Naive thymus-derived CD4-positive, alpha-beta T cell (primary cell): ENCODE data around the gene LRGUK. TPM values are rescaled to one million over a fixed set of nuclear protein-coding genes. Genes with fewer than 3 reads are reported as not detected.
"Not testable (repeated sequence)": the region's sequence is repeated elsewhere in the genome, so short reads cannot be mapped to it uniquely, and the experiment has no call there.

ENCODE experiments used
- ATAC-seq: fragments of 150-1000 bp; cut with Tn5 transposase; 2 replicates; pipeline ENCODE4 v1.10.0; 2021; ENCODE audit warnings: mild to moderate bottlenecking, moderate library complexity
- CTCF ChIA-PET: fragments of 350-600 bp; sonication (Branson Sonifier 250); formaldehyde crosslinking; loops from one replicate; lab custom pipeline; 2021; ENCODE audit warnings: antibody characterized with exemption; lab: Charles Lee
- POLR2A ChIA-PET: fragments of 350-600 bp; sonication (Branson Sonifier 250); formaldehyde crosslinking; loops from one replicate; lab custom pipeline; 2021; ENCODE audit warnings: antibody characterized with exemption, inconsistent platforms; lab: Charles Lee
- DNase-seq, 9 donors: peaks; one replicate each; pipeline versions ENCODE4 v3.0.0 to v3.0.0-alpha.2; 2020 to 2022; ENCODE audit warnings: mixed read lengths in 1 of 9
- H3K27ac ChIP-seq: one replicate; pipeline ENCODE4 v1.7.0; 2013; ENCODE audit warnings: mild to moderate bottlenecking, low read depth, low read length, moderate library complexity
- H3K27me3 ChIP-seq, 2 donors: one replicate each; pipeline ENCODE4 v1.7.0; 2013; ENCODE audit warnings: low read length in 2 of 2, mild to moderate bottlenecking in 2 of 2, moderate library complexity in 2 of 2; ENCODE audit not compliant: control insufficient read depth in 2 of 2, insufficient read depth in 2 of 2
- H3K36me3 ChIP-seq, 3 experiments: 1 replicate in 2 of 3; 2 replicates in 1 of 3; pipeline ENCODE4 v1.7.0; 2013; ENCODE audit warnings: low read length in 3 of 3, mild to moderate bottlenecking in 3 of 3, moderate library complexity in 1 of 3; ENCODE audit not compliant: insufficient read depth in 3 of 3, control insufficient read depth in 2 of 3
- H3K4me1 ChIP-seq, 2 donors: one replicate each; pipeline ENCODE4 v1.7.0; 2013; ENCODE audit warnings: low read length in 2 of 2, mild to moderate bottlenecking in 2 of 2, moderate library complexity in 1 of 2; ENCODE audit not compliant: control insufficient read depth in 2 of 2, insufficient read depth in 2 of 2
- H3K4me3 ChIP-seq: 2 replicates; pipeline ENCODE4 v1.7.0; 2013; ENCODE audit warnings: mild to moderate bottlenecking, low read length
- H3K9me3 ChIP-seq, 3 experiments: 1 replicate in 2 of 3; 2 replicates in 1 of 3; pipeline ENCODE4 v1.7.0; 2013; ENCODE audit warnings: low read length in 3 of 3; ENCODE audit not compliant: control insufficient read depth in 2 of 3
- H3K27ac Mint-ChIP-seq, 9 donors: one replicate each; pipeline ENCODE4 v1.8.0; 2020 to 2022; ENCODE audit warnings: mixed read lengths in 9 of 9, mild to moderate bottlenecking in 8 of 9, moderate library complexity in 5 of 9, inconsistent platforms in 2 of 9
- H3K27me3 Mint-ChIP-seq, 5 donors: one replicate each; pipeline ENCODE4 v1.8.0; 2021 to 2022; ENCODE audit warnings: mixed read lengths in 5 of 5, mild to moderate bottlenecking in 1 of 5
- H3K36me3 Mint-ChIP-seq, 5 donors: one replicate each; pipeline ENCODE4 v1.8.0; 2020 to 2022; ENCODE audit warnings: mixed read lengths in 5 of 5, mild to moderate bottlenecking in 3 of 5, inconsistent platforms in 1 of 5
- H3K4me1 Mint-ChIP-seq, 7 donors: one replicate each; pipeline ENCODE4 v1.8.0; 2020 to 2022; ENCODE audit warnings: mixed read lengths in 7 of 7, mild to moderate bottlenecking in 3 of 7, inconsistent platforms in 1 of 7
- H3K4me3 Mint-ChIP-seq, 10 donors: one replicate each; pipeline ENCODE4 v1.8.0; 2020 to 2022; ENCODE audit warnings: mild to moderate bottlenecking in 10 of 10, mixed read lengths in 10 of 10, moderate library complexity in 6 of 10, inconsistent platforms in 2 of 10
- H3K9me3 Mint-ChIP-seq, 11 donors: one replicate each; pipeline ENCODE4 v1.8.0; 2020 to 2022; ENCODE audit warnings: mixed read lengths in 11 of 11, mild to moderate bottlenecking in 4 of 11, inconsistent platforms in 1 of 11, moderate library complexity in 1 of 11
- intact Hi-C, 2 donors: fragments of 100-400 bp; cut with micrococcal nuclease; formaldehyde crosslinking; loops; one replicate each; pipeline ENCODE4 v1.15.1; 2023
- polyA plus RNA-seq, 2 donors: library from polyadenylated mRNA; unstranded; fragments of 300-500 nt; fragmentation: Illumina TruSeq; gene quantifications; one replicate each; pipeline ENCODE4 v1.2.3, GENCODE V29; 2021
- total RNA-seq, 6 experiments: library from RNA in 5 of 6; stranded (reverse) in 5 of 6; gene quantifications; 1 replicate in 5 of 6; 2 replicates in 1 of 6; pipeline ENCODE4 v1.2.3 and lab custom pipeline; 2021 to 2026

The LRGUK gene
- total and polyA plus RNA-seq, 7 experiments from 2014 or later: 0.22 to 1.0 (median 0.39) TPM; not detected in 1

DNA sequence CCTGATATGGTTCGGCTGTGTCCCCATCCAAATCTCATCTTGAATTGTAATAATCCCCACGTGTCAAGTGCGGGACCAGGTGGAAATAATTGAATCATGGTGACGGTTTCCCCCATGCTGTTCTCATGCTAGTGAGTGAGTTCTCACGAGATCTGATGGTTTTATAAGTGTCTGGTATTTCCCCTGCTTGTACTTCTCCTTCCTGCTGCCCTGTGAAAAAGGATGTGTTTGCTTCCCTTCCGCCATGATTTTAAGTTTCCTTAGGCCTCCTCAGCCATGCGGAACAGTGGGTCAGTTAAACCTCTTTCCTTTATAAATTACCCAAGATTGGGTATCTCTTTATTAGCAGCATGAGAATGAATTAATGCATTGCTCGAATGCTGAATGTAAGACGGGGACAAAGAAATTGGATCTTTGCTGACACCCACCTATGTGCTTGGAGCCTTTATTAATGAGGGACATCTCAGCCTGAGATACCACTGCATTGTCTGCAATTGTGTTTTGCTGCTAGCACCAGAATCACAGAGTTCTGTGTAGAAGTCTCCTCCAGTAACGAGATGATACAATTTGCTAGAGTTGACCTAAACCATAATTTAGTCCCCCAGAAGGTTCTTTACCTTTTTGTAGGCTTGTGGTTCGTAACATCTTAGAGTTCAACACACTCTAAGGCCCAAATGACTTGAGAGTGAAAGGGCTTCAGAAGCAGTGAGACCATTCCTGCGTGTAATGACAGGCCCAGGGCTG is 160.9 kb downstream of the LRGUK start:
- ChIA-PET POLR2A (no interaction called here), CTCF (no interaction called here)
- DNase-seq (no peak), ATAC-seq (no peak)
- peaks cover 0 to 3% (median 0%) of the 10 kb centered on the region in 7 donors for H3K4me1 Mint-ChIP-seq
- Histone ChIP-seq H3K9me3 (no peaks in the 10 kb centered on the region), H3K27me3 (no peaks in the 10 kb centered on the region), H3K4me3 (no peak overlapping the region), H3K27ac (no peak overlapping the region), H3K4me1 (no peaks in the 10 kb centered on the region), H3K36me3 (peaks cover 0 to 5% (median 0%) of the 10 kb centered on the region in 3 experiments)
- H3K4me3 Mint-ChIP-seq: no peak overlapping the region
- H3K36me3 Mint-ChIP-seq: peaks cover 0 to 5% (median 2%) of the 10 kb centered on the region in 5 donors
- intact Hi-C loops: no loop called here
- no peaks in the 10 kb centered on the region for H3K9me3 Mint-ChIP-seq
- no peak overlapping the region for H3K27ac Mint-ChIP-seq
- H3K27me3 Mint-ChIP-seq: peaks cover 2 to 10% (median 8%) of the 10 kb centered on the region in 5 donors

DNA sequence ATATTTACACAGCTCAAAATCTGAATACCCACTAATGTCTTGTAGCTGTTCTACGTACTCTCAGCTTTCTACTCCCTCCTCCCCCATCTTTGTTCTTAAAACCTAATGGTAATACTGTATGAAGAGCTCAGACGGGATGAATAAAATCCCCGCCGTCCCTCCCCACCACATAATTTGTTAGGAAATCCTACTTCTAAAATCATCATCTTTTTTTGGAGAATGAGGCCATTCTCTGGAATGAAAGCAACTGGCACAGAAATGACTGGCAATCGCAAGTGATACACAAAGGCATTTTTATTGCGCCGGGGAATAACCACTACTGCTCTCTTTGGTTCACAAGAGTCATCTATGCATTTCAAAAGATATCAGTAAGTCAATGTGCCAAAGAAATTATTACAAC is 162.3 kb downstream of the LRGUK start:
- Histone ChIP-seq H3K4me3 (no peak overlapping the region), H3K9me3 (no peaks in the 10 kb centered on the region), H3K4me1 (no peaks in the 10 kb centered on the region), H3K27ac (no peak overlapping the region), H3K36me3 (peaks cover 0 to 10% (median 0%) of the 10 kb centered on the region in 3 experiments), H3K27me3 (no peaks in the 10 kb centered on the region)
- peaks cover 2 to 12% (median 6%) of the 10 kb centered on the region in 5 donors for H3K36me3 Mint-ChIP-seq
- POLR2A ChIA-PET: no interaction called here
- no peak overlapping the region for H3K27ac Mint-ChIP-seq
- H3K9me3 Mint-ChIP-seq: no peaks in the 10 kb centered on the region
- DNase-seq (no peak), ATAC-seq (no peak)
- H3K27me3 Mint-ChIP-seq: no peaks in the 10 kb centered on the region
- H3K4me1 Mint-ChIP-seq: peaks cover 0 to 3% (median 0%) of the 10 kb centered on the region in 7 donors
- intact Hi-C loops: no loop called here
- CTCF ChIA-PET: no interaction called here
- no peak overlapping the region for H3K4me3 Mint-ChIP-seq

DNA sequence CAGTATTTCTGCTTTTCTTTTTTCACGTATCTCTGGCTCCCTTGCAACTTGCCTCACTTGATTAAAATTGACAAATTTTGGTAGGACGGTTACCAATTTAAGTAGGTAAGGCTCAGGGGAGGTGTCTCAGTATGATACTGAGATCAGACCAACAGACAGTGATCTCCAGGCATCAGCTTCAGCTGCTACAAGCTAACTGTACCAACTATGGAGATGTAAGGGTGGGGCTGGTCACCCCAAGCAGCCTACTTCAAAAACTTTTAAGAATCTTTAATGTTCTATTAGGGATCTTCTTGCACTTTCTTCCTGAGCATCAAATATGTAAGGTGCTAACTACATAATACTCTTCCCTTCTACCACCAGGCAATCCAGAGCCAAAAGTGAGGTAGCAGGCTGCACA is 162.7 kb downstream of the LRGUK start:
- Mint-ChIP-seq H3K4me1 (peaks cover 0 to 3% (median 0%) of the 10 kb centered on the region in 7 donors), H3K27ac (no peak overlapping the region), H3K9me3 (no peaks in the 10 kb centered on the region), H3K4me3 (no peak overlapping the region), H3K36me3 (peaks cover 4 to 16% (median 10%) of the 10 kb centered on the region in 5 donors), H3K27me3 (no peaks in the 10 kb centered on the region)
- intact Hi-C loops: no loop called here
- Histone ChIP-seq H3K4me3 (no peak overlapping the region), H3K9me3 (no peaks in the 10 kb centered on the region), H3K27ac (no peak overlapping the region), H3K4me1 (no peaks in the 10 kb centered on the region), H3K27me3 (no peaks in the 10 kb centered on the region), H3K36me3 (peaks cover 0 to 14% (median 0%) of the 10 kb centered on the region in 3 experiments)
- POLR2A ChIA-PET: no interaction called here
- DNase-seq (no peak), ATAC-seq (no peak)
- CTCF ChIA-PET: no interaction called here

DNA sequence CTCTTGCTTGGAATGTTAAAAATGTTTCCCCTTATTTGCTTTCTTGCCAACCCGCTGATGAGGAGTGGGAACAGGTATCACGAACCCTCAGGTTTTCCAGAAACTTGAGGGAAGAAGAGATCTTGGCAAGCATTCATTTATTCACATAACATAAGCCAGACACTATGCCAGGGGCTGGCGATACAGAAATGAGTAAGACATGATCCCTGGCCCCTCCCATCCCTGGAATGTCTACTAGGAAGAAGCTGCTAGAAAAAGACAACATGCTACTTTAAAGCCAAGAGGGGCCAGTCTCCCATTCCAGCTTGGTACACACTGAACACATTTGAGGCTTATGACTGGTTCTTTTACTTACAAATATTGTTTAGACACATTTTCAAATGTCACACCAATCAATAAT is 163.1 kb downstream of the LRGUK start:
- POLR2A ChIA-PET: no interaction called here
- intact Hi-C loops: no loop called here
- Histone ChIP-seq H3K27me3 (no peaks in the 10 kb centered on the region), H3K4me3 (no peak overlapping the region), H3K27ac (no peak overlapping the region), H3K4me1 (no peaks in the 10 kb centered on the region), H3K36me3 (peaks cover 0 to 18% (median 0%) of the 10 kb centered on the region in 3 experiments), H3K9me3 (no peaks in the 10 kb centered on the region)
- ATAC-seq (no peak), DNase-seq (no peak)
- Mint-ChIP-seq H3K4me1 (peaks cover 0 to 3% (median 0%) of the 10 kb centered on the region in 7 donors), H3K27me3 (no peaks in the 10 kb centered on the region), H3K27ac (no peak overlapping the region), H3K9me3 (no peaks in the 10 kb centered on the region), H3K36me3 (peaks cover 7 to 21% (median 14%) of the 10 kb centered on the region in 5 donors), H3K4me3 (no peak overlapping the region)
- CTCF ChIA-PET: no interaction called here

DNA sequence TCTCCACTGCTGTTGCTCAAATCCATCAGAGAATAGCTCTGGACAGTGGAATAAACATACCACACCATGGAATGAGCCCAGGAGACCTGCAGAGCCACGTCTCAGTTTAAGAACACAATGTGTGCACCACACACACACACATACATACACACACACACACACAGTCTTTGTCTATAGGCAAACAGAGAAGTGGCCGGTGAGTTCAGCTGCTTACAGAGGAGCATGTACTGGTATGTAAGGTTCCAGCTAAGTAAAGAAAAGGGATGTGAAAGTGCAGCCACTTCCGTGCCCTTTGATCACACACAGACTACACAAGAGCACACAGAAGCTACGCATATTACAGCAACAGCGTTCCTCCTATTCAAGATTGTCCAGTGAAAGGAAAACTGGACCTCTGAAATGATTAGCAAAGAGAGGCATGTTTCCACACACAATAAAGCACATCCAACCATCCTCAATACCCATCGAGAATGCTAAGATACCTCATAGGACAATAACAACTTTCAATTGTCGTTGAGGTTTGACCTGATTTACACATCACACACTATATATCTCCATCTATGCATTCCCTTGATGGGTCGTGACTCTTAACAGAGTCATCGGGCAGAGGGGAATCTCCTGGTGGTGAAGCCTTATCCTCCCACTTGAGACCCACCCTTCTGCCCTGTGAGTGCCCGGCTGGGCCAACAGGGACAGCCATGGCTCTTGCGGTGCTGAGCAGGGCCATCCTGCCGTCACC is 166.0 kb downstream of the LRGUK start:
- H3K36me3 Mint-ChIP-seq: peaks cover 9 to 39% (median 25%) of the 10 kb centered on the region in 5 donors
- no peaks in the 10 kb centered on the region for H3K9me3 Mint-ChIP-seq
- peaks cover 0 to 2% (median 0%) of the 10 kb centered on the region in 7 donors for H3K4me1 Mint-ChIP-seq
- DNase-seq (no peak), ATAC-seq (peak; percentile 93)
- H3K4me1 ChIP-seq: no peaks in the 10 kb centered on the region
- no peaks in the 10 kb centered on the region for H3K27me3 ChIP-seq
- no peaks in the 10 kb centered on the region for H3K27me3 Mint-ChIP-seq
- no peaks in the 10 kb centered on the region for H3K9me3 ChIP-seq
- intact Hi-C loops: no loop called here
- H3K27ac Mint-ChIP-seq: no peak overlapping the region
- ChIA-PET POLR2A (interaction anchor here (0.7 kb wide), 1 partner anchor 166 kb away, joined by 3 read pairs; no protein-coding TSS in a partner anchor), CTCF (no interaction called here)
- no peak overlapping the region for H3K4me3 ChIP-seq
- peaks cover 0 to 30% (median 7%) of the 10 kb centered on the region in 3 experiments for H3K36me3 ChIP-seq
- no peak overlapping the region for H3K27ac ChIP-seq
- H3K4me3 Mint-ChIP-seq: no peak overlapping the region

DNA sequence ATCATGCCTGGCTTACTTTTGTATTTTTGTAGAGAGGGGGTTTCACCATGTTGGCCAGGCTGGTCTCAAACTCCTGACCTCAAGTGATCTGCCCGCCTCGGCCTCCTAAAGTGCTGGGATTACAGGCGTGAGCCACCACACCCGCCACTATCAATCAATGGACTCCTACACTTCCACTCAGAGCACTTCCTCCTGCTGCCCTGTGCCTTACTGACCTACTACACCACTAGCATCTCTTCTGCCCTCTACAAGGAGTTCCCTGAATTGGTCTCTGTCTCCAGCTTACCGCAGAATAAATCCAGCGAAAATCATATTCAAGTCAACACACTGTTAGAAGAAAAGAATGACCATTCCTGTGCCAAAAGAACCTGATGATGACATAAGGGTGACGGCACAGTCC is 168.8 kb downstream of the LRGUK start:
- H3K9me3 ChIP-seq, H3K27ac ChIP-seq, intact Hi-C loops, H3K27me3 ChIP-seq, DNase-seq, H3K4me1 ChIP-seq, POLR2A ChIA-PET, H3K9me3 Mint-ChIP-seq, H3K4me3 ChIP-seq, H3K4me1 Mint-ChIP-seq, CTCF ChIA-PET, H3K4me3 Mint-ChIP-seq, H3K27me3 Mint-ChIP-seq, H3K27ac Mint-ChIP-seq, ATAC-seq: not testable (repeated sequence)
- H3K36me3 Mint-ChIP-seq: peaks cover 14 to 53% (median 41%) of the 10 kb centered on the region in 5 donors
- peaks cover 0 to 47% (median 14%) of the 10 kb centered on the region in 3 experiments for H3K36me3 ChIP-seq
